ENCODE results near the gene NREP.

The NREP gene

DNA sequence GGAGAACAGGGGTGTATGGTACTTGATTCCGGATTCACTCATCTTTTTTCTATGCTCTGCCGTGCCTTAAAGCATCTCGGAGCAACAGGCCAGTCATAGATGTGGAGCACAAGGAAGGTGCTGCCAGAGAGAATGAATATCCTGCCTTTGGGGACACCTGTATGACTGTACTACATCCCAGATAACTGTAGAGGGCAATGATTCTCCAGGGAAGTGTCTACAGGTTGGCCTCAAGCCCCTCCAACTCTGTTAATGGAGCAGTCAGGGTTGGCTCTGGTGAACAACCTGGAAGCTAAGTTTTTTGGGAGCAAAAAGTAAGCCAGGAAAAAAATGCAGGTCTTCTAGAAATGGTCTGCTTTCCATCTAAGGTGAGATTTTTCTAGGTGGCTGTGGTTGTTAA, 71.0 kb downstream of the NREP start:
- Histone ChIP-seq H3K4me3 (no peak overlapping the region), H3K27ac (no peak overlapping the region)
- DNase-seq (ENCODE audit: low spot score): no peak
- TF ChIP-seq, protein P1, sequence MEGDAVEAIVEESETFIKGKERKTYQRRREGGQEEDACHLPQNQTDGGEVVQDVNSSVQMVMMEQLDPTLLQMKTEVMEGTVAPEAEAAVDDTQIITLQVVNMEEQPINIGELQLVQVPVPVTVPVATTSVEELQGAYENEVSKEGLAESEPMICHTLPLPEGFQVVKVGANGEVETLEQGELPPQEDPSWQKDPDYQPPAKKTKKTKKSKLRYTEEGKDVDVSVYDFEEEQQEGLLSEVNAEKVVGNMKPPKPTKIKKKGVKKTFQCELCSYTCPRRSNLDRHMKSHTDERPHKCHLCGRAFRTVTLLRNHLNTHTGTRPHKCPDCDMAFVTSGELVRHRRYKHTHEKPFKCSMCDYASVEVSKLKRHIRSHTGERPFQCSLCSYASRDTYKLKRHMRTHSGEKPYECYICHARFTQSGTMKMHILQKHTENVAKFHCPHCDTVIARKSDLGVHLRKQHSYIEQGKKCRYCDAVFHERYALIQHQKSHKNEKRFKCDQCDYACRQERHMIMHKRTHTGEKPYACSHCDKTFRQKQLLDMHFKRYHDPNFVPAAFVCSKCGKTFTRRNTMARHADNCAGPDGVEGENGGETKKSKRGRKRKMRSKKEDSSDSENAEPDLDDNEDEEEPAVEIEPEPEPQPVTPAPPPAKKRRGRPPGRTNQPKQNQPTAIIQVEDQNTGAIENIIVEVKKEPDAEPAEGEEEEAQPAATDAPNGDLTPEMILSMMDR (IDR thresholded peaks at IDR 0.05): no peak

- TF ChIP-seq, protein P1 (IDR thresholded peaks at IDR 0.05): no peak
- no peak overlapping the region for H3K27ac ChIP-seq
- no peak for DNase-seq (ENCODE audit: low spot score)
Measured at GRCh38 chr5:111682641-111683040, 74.4 kb downstream of the NREP start.

DNA sequence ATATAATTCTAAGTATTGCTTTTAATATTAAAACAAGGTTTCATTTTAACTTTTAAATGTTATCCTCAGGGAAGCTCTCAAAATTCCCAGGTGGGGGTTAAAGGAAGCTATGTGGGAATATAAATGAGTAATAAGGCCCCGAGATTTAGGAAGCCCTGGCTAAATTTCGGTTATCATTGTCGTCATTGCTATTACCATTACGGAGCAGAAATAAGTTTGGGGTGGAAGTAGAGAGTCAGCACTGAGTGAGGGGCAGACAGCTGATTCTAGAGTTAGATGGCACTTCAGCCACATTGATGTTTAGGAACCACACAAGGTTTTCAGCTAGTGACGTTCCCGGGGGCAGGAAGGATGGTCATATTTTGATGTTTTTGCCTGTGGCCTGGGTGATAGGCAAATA, 74.9 kb downstream of the NREP start:
- Histone ChIP-seq H3K27ac (peak overlapping the region in 1 of 2 donors; percentile 36), H3K4me3 (peak overlapping the region; percentile 34)
- no peak for DNase-seq (ENCODE audit: low spot score)
- TF ChIP-seq, protein P1 (IDR thresholded peaks at IDR 0.05): no peak

More at GRCh38 chr5:111682641-111683040, 74.4 kb downstream of the NREP start:
- no peak overlapping the region for H3K4me3 ChIP-seq

DNA sequence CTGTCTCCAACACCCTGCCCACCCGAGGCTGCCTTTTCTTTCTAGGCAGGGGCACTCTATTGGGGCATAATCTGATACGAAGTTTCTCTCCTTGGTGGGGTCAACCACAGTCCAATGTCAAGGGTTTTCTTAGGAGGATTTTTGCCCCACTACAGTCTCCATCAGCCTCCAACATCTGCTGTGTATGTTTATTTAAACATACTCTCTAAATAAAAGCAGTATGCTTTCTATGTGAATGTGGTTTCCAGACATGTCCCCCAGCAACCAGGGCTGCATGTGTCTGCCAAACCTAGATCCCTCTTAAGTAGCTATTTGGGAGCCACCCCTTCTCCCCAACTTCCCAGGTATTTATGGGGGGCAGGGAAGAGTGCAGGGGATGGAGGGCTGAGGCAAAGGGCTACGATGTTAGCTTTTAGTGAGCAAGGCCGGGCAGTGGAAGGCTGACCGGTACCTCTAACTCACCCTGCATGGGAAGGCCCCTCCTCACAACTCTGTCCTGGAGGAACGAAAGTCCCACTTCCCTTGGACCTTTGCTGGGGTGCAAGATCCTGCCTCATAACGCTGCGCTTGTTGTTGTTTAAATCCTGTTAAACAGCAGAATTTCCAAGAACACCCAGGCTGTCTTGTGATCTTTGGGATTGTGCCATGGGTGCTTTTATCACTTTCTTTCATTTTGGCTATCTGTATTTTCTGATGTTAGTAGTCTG, 75.4 kb downstream of the NREP start:
- Histone ChIP-seq H3K27ac (peak overlapping the region in 1 of 2 donors; percentile 36), H3K4me3 (peak overlapping the region; percentile 34)
- DNase-seq (ENCODE audit: low spot score): no peak
- TF ChIP-seq, protein P1 (IDR thresholded peaks at IDR 0.05): no peak

DNA sequence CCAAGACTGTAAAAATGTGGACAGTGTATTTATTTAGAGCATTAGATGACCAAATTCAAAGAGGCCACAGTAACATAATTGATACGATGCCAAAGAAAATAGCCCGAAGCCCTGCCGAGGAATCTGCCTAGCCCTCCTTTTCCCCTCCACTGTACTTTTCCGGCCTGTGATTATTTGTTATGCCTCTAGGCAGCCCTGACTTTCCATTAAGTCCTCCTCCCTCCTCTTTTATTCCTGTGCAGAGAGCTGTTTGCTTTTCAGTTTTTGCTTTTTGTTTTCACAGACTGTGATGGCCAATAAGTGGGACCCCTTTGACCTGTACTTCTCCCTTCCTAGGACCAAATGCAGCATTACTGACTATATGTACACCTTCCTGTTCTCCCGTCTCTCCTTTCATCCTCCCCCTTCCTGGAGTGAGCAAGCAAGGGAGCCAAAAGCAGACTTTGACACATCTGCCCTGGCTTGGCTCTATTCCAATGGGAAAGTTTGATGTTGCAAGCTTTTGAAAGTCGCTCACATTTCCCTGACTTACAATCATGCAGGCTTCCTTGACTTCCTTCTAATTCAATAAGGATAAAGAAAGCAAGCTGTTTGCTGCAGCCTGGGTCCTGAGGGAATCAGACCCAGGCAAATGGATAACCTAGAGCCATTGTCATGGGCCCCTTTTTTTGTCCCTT, 76.1 kb downstream of the NREP start:
- H3K4me3 ChIP-seq: peak overlapping the region; percentile 21
- TF ChIP-seq, protein P1 (IDR thresholded peaks at IDR 0.05): no peak
- peak overlapping the region; percentile 36 to 40 for H3K27ac ChIP-seq

DNA sequence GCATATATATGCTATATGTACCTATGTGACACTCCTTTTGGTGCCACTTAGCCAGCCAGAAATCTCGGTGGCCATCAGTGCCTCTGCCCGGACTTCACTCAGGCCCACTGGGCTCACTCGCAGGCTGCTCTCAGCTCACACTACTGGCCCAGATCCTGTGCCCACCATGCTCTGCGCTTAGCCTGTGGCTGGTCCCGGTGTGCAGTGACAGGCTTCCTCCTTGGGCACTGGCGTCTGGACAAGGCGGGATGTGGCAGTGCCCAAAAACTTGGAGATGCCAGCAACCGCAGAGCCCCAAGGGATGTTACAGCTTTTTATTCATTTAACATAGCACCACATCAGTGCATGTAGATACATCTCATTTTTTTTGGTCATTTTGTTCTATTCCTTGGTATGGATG, 77.4 kb downstream of the NREP start:
- Histone ChIP-seq H3K27ac (no peak overlapping the region), H3K4me3 (no peak overlapping the region)
- TF ChIP-seq, protein P1 (IDR thresholded peaks at IDR 0.05): no peak
- DNase-seq (ENCODE audit: low spot score): no peak

More for the DNA sequence above, 76.1 kb downstream of the NREP start:
- DNase-seq (ENCODE audit: low spot score): no peak
